HUES48 (cell line): Measurements from ENCODE around the gene GALK2.
A peak's percentile ranks its signal among the peaks of the same experiment; 100 is the strongest.

Experiments used
- H3K27ac ChIP-seq: one replicate; pipeline ENCODE4 v1.7.0; 2013; ENCODE audit warnings: low read depth, low read length, inconsistent platforms
- H3K27me3 ChIP-seq: 2 replicates; pipeline ENCODE4 v1.6.1; 2013; ENCODE audit warnings: mild to moderate bottlenecking, low read length; ENCODE audit not compliant: control insufficient read depth, insufficient read depth
- H3K36me3 ChIP-seq: 2 replicates; pipeline ENCODE4 v1.6.1; 2013; ENCODE audit warnings: low read length; ENCODE audit not compliant: control insufficient read depth, insufficient read depth
- H3K4me1 ChIP-seq: 2 replicates; pipeline ENCODE4 v1.6.1; 2013; ENCODE audit warnings: mild to moderate bottlenecking, low read length; ENCODE audit not compliant: control insufficient read depth, insufficient read depth
- H3K4me3 ChIP-seq: 2 replicates; pipeline ENCODE4 v1.5.1; 2013; ENCODE audit warnings: mild to moderate bottlenecking, low read depth, low read length
- H3K9ac ChIP-seq: 2 replicates; pipeline ENCODE4 v1.6.1; 2013; ENCODE audit warnings: mild to moderate bottlenecking, low read depth, low read length, moderate library complexity
- H3K9me3 ChIP-seq: 2 replicates; pipeline ENCODE4 v1.6.1; 2013; ENCODE audit warnings: low read length; ENCODE audit not compliant: control insufficient read depth, insufficient read depth

The GALK2 gene

DNA sequence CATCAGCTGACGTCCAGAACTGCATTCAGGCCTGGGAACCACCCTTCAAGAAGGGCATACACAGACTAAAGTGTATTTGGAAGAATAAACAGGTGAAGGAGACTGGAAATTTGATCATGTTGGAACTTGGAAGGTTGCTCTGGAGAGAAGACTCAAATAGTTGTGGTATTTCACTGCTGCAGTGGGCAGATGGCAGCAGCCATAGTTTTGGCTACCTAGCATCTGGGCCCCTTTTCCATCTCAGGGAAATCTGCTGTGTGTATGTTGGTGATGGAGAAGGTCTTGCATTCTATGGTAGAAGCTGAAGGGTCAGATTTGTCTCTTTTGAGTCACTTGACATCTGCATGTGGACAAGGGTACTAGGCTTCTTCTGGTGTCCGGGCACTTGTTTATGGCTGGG, 138.6 kb downstream of the GALK2 start:
- Histone ChIP-seq H3K4me3 (no peak overlapping the region), H3K4me1 (no peaks in the 10 kb centered on the region), H3K9ac (no peak overlapping the region), H3K9me3 (no peaks in the 10 kb centered on the region), H3K36me3 (peaks cover 3% of the 10 kb centered on the region; the same call in 1 of the 2 replicates), H3K27ac (no peak overlapping the region), H3K27me3 (no peaks in the 10 kb centered on the region)

DNA sequence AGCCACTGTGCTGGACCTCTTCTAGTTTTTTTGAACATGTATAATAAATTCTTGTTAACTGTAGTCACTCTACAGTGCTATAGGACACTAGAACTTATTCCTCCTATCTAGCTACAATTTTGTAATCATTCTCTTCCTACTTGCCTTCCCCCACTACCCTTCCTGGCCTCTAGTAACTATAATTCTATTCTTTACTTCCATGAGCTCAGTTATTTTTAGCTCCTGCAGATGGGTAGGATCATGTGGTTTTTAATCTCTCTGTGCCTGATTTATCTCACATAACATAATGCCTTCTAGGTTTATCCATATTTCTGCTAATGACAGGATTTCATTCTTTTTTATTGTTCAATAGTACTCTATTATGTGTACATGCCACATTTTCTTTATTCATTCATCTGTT, 139.8 kb downstream of the GALK2 start:
- Histone ChIP-seq H3K27me3 (no peaks in the 10 kb centered on the region), H3K9ac (no peak overlapping the region), H3K9me3 (no peaks in the 10 kb centered on the region), H3K4me1 (no peaks in the 10 kb centered on the region; the same call in 1 of the 2 replicates), H3K36me3 (no peaks in the 10 kb centered on the region), H3K27ac (no peak overlapping the region), H3K4me3 (no peak overlapping the region)

DNA sequence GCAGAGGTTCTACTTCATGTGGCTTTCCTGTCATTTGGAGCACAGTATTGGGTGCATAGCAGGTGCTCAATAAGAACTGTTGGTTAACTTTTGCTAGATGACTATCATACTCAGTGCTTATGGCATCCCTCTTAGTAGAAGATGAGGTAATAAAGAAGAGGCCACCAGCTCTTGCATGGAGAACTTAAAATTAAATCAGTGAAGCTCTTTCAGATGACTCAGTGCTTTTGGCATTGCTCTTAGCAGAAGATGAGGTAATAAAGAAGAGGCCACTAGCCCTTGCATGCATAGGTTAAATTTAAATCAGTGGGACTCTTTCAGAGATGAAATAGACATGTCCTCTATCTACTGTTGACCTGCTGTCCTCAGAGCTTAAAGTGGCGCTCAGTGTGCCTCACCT, 143.6 kb downstream of the GALK2 start:
- no peak overlapping the region for H3K4me3 ChIP-seq
- H3K27me3 ChIP-seq, result no peaks in the 10 kb centered on the region
- H3K9me3 ChIP-seq, result no peaks in the 10 kb centered on the region
- no peaks in the 10 kb centered on the region for H3K36me3 ChIP-seq
- peaks cover 13% of the 10 kb centered on the region for H3K4me1 ChIP-seq
- no peak overlapping the region for H3K27ac ChIP-seq
- no peak overlapping the region for H3K9ac ChIP-seq

DNA sequence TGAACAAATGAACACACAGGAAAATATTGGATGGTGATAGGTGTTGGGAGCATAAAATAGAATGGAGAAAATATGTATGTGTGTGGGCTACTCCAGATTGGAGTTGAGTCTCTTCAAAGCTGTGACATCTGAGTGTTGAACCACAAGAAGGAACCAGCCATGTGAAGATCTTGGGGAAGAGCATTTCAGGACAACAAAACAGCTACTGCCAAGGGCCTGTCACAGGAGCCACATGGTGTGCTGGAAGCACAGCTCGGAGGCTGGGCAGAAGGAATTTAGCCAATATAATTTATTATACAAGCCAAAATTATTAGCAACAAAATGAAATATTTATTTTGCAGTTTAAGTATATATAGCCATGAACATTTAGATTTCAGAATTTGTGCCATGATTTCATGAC, 144.7 kb downstream of the GALK2 start:
- H3K36me3 ChIP-seq, result 0 out of 2 replicates have a peak, but pooled peaks cover 3% of the 10 kb centered on the region
- no peaks in the 10 kb centered on the region for H3K9me3 ChIP-seq

DNA sequence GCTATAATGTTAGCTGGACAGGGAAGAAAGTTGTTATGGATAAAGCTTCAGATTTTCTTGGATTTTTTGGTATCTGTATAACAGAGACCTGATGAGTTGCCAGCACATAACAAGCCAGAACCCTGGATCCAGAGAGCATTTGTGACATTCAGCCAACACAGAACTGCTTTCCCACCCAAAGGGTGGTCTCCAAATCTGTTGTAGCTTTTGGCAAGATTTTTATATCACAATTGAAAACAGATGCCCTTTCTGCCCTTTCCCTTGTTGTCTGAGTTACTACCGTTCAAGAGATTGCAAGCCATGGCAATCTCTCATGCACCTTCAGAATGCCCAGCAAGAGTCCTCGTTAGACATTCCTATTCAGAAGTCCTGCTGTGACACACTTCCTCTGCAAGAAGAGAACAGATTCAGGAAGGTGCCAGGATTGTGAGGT, 145.4 kb downstream of the GALK2 start:
- H3K9ac ChIP-seq, result no peak overlapping the region
- no peak overlapping the region for H3K4me3 ChIP-seq

More for the DNA sequence above, 144.7 kb downstream of the GALK2 start:
- Histone ChIP-seq H3K27ac (no peak overlapping the region), H3K4me3 (no peak overlapping the region), H3K27me3 (no peaks in the 10 kb centered on the region), H3K4me1 (peaks cover 13% of the 10 kb centered on the region), H3K9ac (no peak overlapping the region)

DNA sequence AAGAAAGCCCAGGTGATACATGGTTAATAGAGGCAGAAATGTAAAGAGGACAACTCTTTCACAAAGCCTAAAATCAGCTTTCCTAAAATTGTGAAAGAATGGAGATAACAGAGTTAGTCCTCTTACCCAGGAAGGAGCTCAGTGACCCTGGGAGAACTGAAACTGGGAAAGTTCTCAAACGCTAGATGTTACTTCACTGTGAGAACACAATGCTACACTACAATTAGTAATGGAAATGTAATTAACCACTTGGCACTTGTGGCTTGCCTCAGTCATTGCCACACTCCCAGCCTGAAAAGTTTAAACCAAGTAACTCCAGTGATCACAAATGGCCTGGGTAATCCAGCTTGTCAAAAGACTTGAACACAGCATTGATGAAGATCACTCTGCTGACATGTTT, 150.3 kb downstream of the GALK2 start:
- Histone ChIP-seq H3K36me3 (0 out of 2 replicates have a peak, but pooled peaks cover 4% of the 10 kb centered on the region), H3K27me3 (no peaks in the 10 kb centered on the region), H3K4me3 (no peak overlapping the region), H3K27ac (no peak overlapping the region), H3K4me1 (peaks cover 22% of the 10 kb centered on the region), H3K9ac (no peak overlapping the region), H3K9me3 (no peaks in the 10 kb centered on the region)

More for the DNA sequence above, 145.4 kb downstream of the GALK2 start:
- H3K36me3 ChIP-seq, result 0 out of 2 replicates have a peak, but pooled peaks cover 4% of the 10 kb centered on the region
- no peaks in the 10 kb centered on the region for H3K27me3 ChIP-seq
- peak overlapping the region; percentile 13 for H3K27ac ChIP-seq
- peaks cover 13% of the 10 kb centered on the region for H3K4me1 ChIP-seq
- H3K9me3 ChIP-seq, result no peaks in the 10 kb centered on the region

DNA sequence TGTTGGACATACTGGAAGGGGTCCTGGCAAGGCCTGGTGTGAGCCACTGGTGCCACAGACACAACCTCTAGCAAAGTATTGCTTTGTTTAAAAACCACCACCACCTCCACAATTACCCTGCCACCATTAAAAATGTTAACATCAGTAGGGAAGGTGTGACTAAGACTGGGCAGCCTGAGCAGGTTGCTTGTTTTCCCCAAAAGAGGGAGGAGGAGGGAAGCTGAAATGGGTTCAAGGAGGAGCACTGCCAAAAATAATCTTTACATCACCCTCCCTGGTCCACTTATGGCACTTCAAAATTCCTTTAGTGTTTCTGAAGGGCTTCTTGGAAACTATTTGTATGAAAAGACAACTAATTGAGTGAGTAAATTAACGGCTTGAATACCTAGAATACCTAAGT, 153.2 kb downstream of the GALK2 start:
- no peak overlapping the region for H3K9ac ChIP-seq
- no peak overlapping the region for H3K27ac ChIP-seq
- H3K27me3 ChIP-seq, result no peaks in the 10 kb centered on the region
- no peaks in the 10 kb centered on the region for H3K9me3 ChIP-seq
- 0 out of 2 replicates have a peak, but pooled peaks cover 4% of the 10 kb centered on the region for H3K36me3 ChIP-seq
- H3K4me1 ChIP-seq, result peaks cover 27% of the 10 kb centered on the region
- no peak overlapping the region for H3K4me3 ChIP-seq

DNA sequence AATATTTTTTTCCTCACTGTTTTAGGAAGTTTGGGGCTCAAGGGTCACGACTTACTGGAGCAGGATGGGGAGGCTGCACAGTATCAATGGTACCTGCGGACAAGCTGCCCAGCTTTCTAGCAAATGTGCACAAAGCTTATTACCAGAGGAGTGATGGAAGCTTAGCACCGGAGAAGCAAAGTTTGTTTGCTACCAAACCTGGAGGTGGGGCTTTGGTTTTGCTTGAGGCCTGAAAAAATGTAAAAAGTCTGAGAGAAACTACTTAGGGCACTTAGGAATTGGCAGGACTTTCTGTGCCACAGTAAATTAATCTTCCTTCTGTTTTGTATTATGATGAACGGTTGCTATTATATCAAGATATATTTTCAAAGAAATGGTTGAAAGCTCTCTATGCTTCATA, 157.9 kb downstream of the GALK2 start:
- peaks cover 47% of the 10 kb centered on the region for H3K4me1 ChIP-seq

DNA sequence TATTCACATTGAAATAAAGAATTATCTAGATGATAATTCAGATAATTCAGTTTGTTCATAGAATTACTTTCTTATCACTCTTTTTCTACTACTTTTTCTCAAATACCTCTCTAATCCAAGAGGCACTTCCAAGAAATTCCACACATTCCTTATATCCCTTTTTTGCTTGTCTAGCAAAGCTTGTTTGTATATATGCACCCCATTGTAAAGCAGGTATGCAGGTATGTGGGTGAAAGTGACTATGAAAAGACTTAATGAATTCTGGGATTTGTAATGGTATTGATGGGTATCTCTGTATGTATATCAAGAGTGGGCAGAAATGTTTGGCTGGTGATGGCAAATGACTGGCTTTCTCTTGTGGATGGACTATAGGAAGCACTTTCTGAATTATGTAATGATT, 158.9 kb downstream of the GALK2 start:
- Histone ChIP-seq H3K4me1 (peaks cover 38% of the 10 kb centered on the region), H3K4me3 (peak overlapping the region; percentile 16; the same call in 1 of the 2 replicates), H3K9ac (no peak overlapping the region), H3K9me3 (no peaks in the 10 kb centered on the region), H3K27ac (peak overlapping the region; percentile 73), H3K27me3 (no peaks in the 10 kb centered on the region), H3K36me3 (no peaks in the 10 kb centered on the region)

More for the DNA sequence above, 157.9 kb downstream of the GALK2 start:
- H3K4me3 ChIP-seq, result no peak overlapping the region
- no peaks in the 10 kb centered on the region for H3K27me3 ChIP-seq
- H3K9ac ChIP-seq, result no peak overlapping the region
- H3K27ac ChIP-seq, result peak overlapping the region; percentile 73
- H3K36me3 ChIP-seq, result no peaks in the 10 kb centered on the region
- no peaks in the 10 kb centered on the region for H3K9me3 ChIP-seq

DNA sequence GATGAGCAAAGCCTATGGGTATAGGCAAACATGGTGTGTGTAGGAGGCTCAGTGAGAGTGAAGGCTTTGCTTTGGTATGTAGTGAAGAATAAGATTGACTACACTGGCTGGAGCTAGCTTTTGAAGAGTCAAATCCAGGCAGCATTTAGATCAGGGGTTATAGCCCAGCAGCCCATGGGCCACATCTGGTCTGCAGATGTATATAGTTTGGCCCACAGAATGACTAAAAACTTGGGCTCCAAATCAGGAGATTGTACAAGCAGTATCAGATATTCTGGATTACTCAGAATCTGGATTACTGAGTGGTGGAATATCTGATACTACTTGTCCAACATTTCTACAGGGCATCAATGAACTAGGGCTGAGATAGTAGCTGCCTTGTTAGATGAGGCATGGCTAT, 160.1 kb downstream of the GALK2 start:
- H3K4me1 ChIP-seq, result peaks cover 33% of the 10 kb centered on the region
- H3K36me3 ChIP-seq, result no peaks in the 10 kb centered on the region
- no peak overlapping the region for H3K4me3 ChIP-seq
- H3K27me3 ChIP-seq, result no peaks in the 10 kb centered on the region
- no peaks in the 10 kb centered on the region for H3K9me3 ChIP-seq
- H3K27ac ChIP-seq, result no peak overlapping the region
- peak overlapping the region; percentile 12; the same call in 1 of the 2 replicates for H3K9ac ChIP-seq

DNA sequence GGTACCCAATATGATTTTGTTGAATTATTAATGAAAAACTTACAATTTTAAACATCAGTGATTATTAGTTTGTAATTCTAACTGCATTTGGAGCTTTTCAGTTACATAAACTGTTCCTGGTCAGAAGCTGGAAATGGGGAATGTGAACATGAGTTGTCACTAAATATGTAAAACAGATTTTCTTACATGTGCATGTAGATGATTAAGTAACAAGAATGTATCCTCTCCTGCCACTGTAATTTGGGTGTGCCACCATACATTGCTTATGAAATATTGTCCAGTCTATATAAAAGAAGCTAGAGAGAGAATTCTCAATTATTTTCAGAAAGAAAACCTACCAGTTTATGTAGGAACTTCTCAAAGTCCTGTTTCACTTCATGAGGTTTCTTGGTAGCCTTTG, 161.4 kb downstream of the GALK2 start:
- no peaks in the 10 kb centered on the region for H3K36me3 ChIP-seq
- peaks cover 33% of the 10 kb centered on the region for H3K4me1 ChIP-seq
- no peaks in the 10 kb centered on the region for H3K27me3 ChIP-seq
- no peak overlapping the region for H3K9ac ChIP-seq
- H3K4me3 ChIP-seq, result no peak overlapping the region
- no peaks in the 10 kb centered on the region for H3K9me3 ChIP-seq
- H3K27ac ChIP-seq, result no peak overlapping the region
